ENCODE results near the gene RBPMS2. TPM values are rescaled to one million over a fixed set of nuclear protein-coding genes. Genes with fewer than 3 reads are reported as not detected.

RBPMS2 gene
- total and polyA plus RNA-seq, 2 of the 8 experiments (the other 6 are each of a cell fraction or from before 2014, with no cell fraction given): 55.8 to 238 TPM

DNA sequence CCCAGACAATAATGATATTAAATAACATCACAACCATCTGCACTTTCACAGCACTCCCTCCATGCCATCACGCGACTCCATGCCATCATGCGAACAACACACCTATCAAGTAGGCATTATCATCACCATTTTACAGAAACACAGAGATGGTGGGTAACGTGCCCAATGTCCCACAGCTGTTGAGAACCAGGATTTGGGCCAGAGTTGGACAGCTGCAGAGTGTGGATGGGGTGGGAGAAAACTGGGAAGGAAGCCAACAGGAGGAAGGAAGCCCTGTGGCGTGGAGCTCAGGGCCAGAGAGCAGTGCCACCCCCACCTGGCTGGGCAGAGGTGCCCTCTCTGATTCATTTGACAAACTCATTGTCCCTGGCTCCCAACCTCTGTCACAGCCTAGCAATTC lies 29.0 kb downstream of the RBPMS2 start (continued):
- no peak for TF ChIP-seq SP4 (IDR thresholded peaks at IDR 0.05; ENCODE audit: low read length)
- TF ChIP-seq GABPA (IDR thresholded peaks at IDR 0.05; ENCODE audit: borderline replicate concordance, insufficient read depth, low read length): no peak
- TF ChIP-seq, protein P1, sequence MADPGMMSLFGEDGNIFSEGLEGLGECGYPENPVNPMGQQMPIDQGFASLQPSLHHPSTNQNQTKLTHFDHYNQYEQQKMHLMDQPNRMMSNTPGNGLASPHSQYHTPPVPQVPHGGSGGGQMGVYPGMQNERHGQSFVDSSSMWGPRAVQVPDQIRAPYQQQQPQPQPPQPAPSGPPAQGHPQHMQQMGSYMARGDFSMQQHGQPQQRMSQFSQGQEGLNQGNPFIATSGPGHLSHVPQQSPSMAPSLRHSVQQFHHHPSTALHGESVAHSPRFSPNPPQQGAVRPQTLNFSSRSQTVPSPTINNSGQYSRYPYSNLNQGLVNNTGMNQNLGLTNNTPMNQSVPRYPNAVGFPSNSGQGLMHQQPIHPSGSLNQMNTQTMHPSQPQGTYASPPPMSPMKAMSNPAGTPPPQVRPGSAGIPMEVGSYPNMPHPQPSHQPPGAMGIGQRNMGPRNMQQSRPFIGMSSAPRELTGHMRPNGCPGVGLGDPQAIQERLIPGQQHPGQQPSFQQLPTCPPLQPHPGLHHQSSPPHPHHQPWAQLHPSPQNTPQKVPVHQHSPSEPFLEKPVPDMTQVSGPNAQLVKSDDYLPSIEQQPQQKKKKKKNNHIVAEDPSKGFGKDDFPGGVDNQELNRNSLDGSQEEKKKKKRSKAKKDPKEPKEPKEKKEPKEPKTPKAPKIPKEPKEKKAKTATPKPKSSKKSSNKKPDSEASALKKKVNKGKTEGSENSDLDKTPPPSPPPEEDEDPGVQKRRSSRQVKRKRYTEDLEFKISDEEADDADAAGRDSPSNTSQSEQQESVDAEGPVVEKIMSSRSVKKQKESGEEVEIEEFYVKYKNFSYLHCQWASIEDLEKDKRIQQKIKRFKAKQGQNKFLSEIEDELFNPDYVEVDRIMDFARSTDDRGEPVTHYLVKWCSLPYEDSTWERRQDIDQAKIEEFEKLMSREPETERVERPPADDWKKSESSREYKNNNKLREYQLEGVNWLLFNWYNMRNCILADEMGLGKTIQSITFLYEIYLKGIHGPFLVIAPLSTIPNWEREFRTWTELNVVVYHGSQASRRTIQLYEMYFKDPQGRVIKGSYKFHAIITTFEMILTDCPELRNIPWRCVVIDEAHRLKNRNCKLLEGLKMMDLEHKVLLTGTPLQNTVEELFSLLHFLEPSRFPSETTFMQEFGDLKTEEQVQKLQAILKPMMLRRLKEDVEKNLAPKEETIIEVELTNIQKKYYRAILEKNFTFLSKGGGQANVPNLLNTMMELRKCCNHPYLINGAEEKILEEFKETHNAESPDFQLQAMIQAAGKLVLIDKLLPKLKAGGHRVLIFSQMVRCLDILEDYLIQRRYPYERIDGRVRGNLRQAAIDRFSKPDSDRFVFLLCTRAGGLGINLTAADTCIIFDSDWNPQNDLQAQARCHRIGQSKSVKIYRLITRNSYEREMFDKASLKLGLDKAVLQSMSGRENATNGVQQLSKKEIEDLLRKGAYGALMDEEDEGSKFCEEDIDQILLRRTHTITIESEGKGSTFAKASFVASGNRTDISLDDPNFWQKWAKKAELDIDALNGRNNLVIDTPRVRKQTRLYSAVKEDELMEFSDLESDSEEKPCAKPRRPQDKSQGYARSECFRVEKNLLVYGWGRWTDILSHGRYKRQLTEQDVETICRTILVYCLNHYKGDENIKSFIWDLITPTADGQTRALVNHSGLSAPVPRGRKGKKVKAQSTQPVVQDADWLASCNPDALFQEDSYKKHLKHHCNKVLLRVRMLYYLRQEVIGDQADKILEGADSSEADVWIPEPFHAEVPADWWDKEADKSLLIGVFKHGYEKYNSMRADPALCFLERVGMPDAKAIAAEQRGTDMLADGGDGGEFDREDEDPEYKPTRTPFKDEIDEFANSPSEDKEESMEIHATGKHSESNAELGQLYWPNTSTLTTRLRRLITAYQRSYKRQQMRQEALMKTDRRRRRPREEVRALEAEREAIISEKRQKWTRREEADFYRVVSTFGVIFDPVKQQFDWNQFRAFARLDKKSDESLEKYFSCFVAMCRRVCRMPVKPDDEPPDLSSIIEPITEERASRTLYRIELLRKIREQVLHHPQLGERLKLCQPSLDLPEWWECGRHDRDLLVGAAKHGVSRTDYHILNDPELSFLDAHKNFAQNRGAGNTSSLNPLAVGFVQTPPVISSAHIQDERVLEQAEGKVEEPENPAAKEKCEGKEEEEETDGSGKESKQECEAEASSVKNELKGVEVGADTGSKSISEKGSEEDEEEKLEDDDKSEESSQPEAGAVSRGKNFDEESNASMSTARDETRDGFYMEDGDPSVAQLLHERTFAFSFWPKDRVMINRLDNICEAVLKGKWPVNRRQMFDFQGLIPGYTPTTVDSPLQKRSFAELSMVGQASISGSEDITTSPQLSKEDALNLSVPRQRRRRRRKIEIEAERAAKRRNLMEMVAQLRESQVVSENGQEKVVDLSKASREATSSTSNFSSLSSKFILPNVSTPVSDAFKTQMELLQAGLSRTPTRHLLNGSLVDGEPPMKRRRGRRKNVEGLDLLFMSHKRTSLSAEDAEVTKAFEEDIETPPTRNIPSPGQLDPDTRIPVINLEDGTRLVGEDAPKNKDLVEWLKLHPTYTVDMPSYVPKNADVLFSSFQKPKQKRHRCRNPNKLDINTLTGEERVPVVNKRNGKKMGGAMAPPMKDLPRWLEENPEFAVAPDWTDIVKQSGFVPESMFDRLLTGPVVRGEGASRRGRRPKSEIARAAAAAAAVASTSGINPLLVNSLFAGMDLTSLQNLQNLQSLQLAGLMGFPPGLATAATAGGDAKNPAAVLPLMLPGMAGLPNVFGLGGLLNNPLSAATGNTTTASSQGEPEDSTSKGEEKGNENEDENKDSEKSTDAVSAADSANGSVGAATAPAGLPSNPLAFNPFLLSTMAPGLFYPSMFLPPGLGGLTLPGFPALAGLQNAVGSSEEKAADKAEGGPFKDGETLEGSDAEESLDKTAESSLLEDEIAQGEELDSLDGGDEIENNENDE (IDR thresholded peaks at IDR 0.05; ENCODE audit: insufficient replicate concordance, low read length): no peak
- TF ChIP-seq CTBP2 (IDR thresholded peaks at IDR 0.05; ENCODE audit: borderline replicate concordance, insufficient read depth, insufficient read length, low read length): no peak
- TF ChIP-seq RFX5 (IDR thresholded peaks at IDR 0.05; ENCODE audit: borderline replicate concordance, low read depth, low read length): no peak
- TF ChIP-seq MAFK (IDR thresholded peaks at IDR 0.05; ENCODE audit: low read depth, low read length): no peak
- TF ChIP-seq SIRT6 (IDR thresholded peaks at IDR 0.05; ENCODE audit: low read length): no peak

All from H1 (cell line).